Liver (tissue), 9 donors: Measurements from ENCODE around the gene AKIRIN1. TPM values are rescaled to one million over a fixed set of nuclear protein-coding genes. Genes with fewer than 3 reads are reported as not detected.

ENCODE experiments used
- DNase-seq: peaks from one replicate; pipeline ENCODE4 v3.0.0-alpha.2; 2017; ENCODE audit warnings: low spot score
- H3K27ac ChIP-seq, 2 donors: one replicate each; pipeline ENCODE4 v1.7.0; 2013; ENCODE audit warnings: inconsistent platforms in 2 of 2, low read length in 2 of 2, control low read depth in 1 of 2, low read depth in 1 of 2, mild to moderate bottlenecking in 1 of 2
- H3K27me3 ChIP-seq, 4 donors: one replicate each; pipeline versions ENCODE4 v1.6.1 to v1.7.0; 2013; ENCODE audit warnings: low read length in 3 of 4, inconsistent platforms in 1 of 4, mild to moderate bottlenecking in 1 of 4, moderate library complexity in 1 of 4; ENCODE audit not compliant: control insufficient read depth in 4 of 4, insufficient read depth in 4 of 4
- H3K36me3 ChIP-seq, 4 donors: one replicate each; pipeline versions ENCODE4 v1.6.1 to v1.7.0; 2013; ENCODE audit warnings: low read length in 3 of 4, mild to moderate bottlenecking in 3 of 4, low read depth in 1 of 4, moderate library complexity in 1 of 4; ENCODE audit not compliant: control insufficient read depth in 4 of 4, insufficient read depth in 3 of 4
- H3K4me1 ChIP-seq, 4 donors: one replicate each; pipeline versions ENCODE4 v1.6.1 to v1.7.0; 2013; ENCODE audit warnings: low read length in 3 of 4, mild to moderate bottlenecking in 3 of 4, moderate library complexity in 1 of 4; ENCODE audit not compliant: control insufficient read depth in 4 of 4, insufficient read depth in 4 of 4
- H3K4me3 ChIP-seq, 3 donors: one replicate each; pipeline versions ENCODE4 v1.6.1 to v1.7.0; 2013; ENCODE audit warnings: low read length in 3 of 3, control low read depth in 1 of 3, low read depth in 1 of 3, mild to moderate bottlenecking in 1 of 3
- H3K9ac ChIP-seq, 2 donors: one replicate each; pipeline ENCODE4 v1.7.0; 2013; ENCODE audit warnings: low read length in 2 of 2, mild to moderate bottlenecking in 2 of 2, moderate library complexity in 2 of 2, control low read depth in 1 of 2, low read depth in 1 of 2
- H3K9me3 ChIP-seq, 4 donors: one replicate each; pipeline versions ENCODE4 v1.6.1 to v1.7.0; 2013; ENCODE audit warnings: low read length in 3 of 4; ENCODE audit not compliant: control insufficient read depth in 4 of 4
- EGR1 ChIP-seq, 2 donors: IDR thresholded peaks; 2 replicates each; pipeline ENCODE4 v1.6.1; 2016 to 2018; ENCODE audit warnings: antibody characterized with exemption in 2 of 2, low read depth in 2 of 2
- FOXA1 ChIP-seq: IDR thresholded peaks from 2 replicates; pipeline ENCODE4 v1.6.1; 2016; ENCODE audit warnings: antibody characterized with exemption
- GABPA ChIP-seq, 2 donors: IDR thresholded peaks in 1 of 2; conservative IDR thresholded peaks in 1 of 2; 2 replicates each; pipeline ENCODE4 v1.6.1; 2016; ENCODE audit warnings: antibody characterized with exemption in 2 of 2, mild to moderate bottlenecking in 1 of 2, moderate library complexity in 1 of 2
- HNF4A ChIP-seq, 2 donors: conservative IDR thresholded peaks; 2 replicates each; pipeline ENCODE4 v1.6.1; 2016; ENCODE audit warnings: antibody characterized with exemption in 2 of 2, mild to moderate bottlenecking in 2 of 2
- JUND ChIP-seq, 2 donors: IDR thresholded peaks; 2 replicates each; pipeline ENCODE4 v1.6.1; 2016; ENCODE audit warnings: antibody characterized with exemption in 2 of 2
- NR2F2 ChIP-seq: IDR thresholded peaks from 2 replicates; pipeline ENCODE4 v1.6.1; 2016; ENCODE audit warnings: antibody characterized with exemption
- RAD21 ChIP-seq, 2 donors: IDR thresholded peaks; 2 replicates each; pipeline ENCODE4 v1.6.1; 2016; ENCODE audit warnings: antibody characterized with exemption in 2 of 2, mild to moderate bottlenecking in 2 of 2
- RXRA ChIP-seq, 2 donors: IDR thresholded peaks; 2 replicates each; pipeline ENCODE4 v1.6.1; 2017 to 2018; ENCODE audit warnings: antibody characterized with exemption in 2 of 2, mild to moderate bottlenecking in 1 of 2
- SP1 ChIP-seq: IDR thresholded peaks from 2 replicates; pipeline ENCODE4 v1.6.1; 2018; ENCODE audit warnings: antibody characterized with exemption, mild to moderate bottlenecking
- TAF1 ChIP-seq: conservative IDR thresholded peaks from 2 replicates; pipeline ENCODE4 v1.6.1; 2016; ENCODE audit warnings: antibody characterized with exemption, mild to moderate bottlenecking
- YY1 ChIP-seq: IDR thresholded peaks from 2 replicates; pipeline ENCODE4 v1.6.1; 2016; ENCODE audit warnings: antibody characterized with exemption, mild to moderate bottlenecking
- WGBS: extraction: QIAGEN DNeasy Blood & Tissue Kit; methylation state at CpG from one replicate; pipeline ENCODE4 v1.1.7; 2013; 5-methylcytosine and 5-hydroxymethylcytosine counted together
- polyA plus RNA-seq, 2 donors: library from polyadenylated mRNA; stranded (reverse) in 1 of 2; unstranded in 1 of 2; fragments of 200-250 nt in 1 of 2; fragments of >200 nt in 1 of 2; fragmentation: Nextera tagmentation in 1 of 2; extraction: Ambion mirVana in 1 of 2; gene quantifications; one replicate each; pipeline versions ENCODE4 v1.2.1 to v1.2.3, GENCODE V29; 2013 to 2015
- total RNA-seq, 2 donors: library from RNA; depleted of rRNA; stranded (reverse); fragments of >200 nt; gene quantifications; one replicate each; pipeline ENCODE4 v1.2.3, GENCODE V29; 2014
- TF ChIP-seq, protein P1 (sequence below): IDR thresholded peaks from 2 replicates; pipeline ENCODE4 v1.6.1; 2016; ENCODE audit warnings: antibody characterized with exemption
- TF ChIP-seq, protein P2 (sequence below): IDR thresholded peaks from 2 replicates; pipeline ENCODE4 v1.6.1; 2016; ENCODE audit warnings: antibody characterized with exemption
- TF ChIP-seq, protein P3 (sequence below): fragments of 150-350 bp; IDR thresholded peaks from 2 replicates; pipeline ENCODE4 v1.5.1; 2017; ENCODE audit warnings: improper control_type of control experiment, low read depth, low read length; ENCODE audit not compliant: missing input control
- TF ChIP-seq, protein P4 (sequence below): IDR thresholded peaks from 2 replicates; pipeline ENCODE4 v1.6.1; 2016; ENCODE audit warnings: antibody characterized with exemption
- donor health status: healthy.
- donor health status: healthy.
- donor health status: healthy.
- donor health status: healthy.
- donor health status: healthy.

The AKIRIN1 gene
- total and polyA plus RNA-seq, 4 donors: 18.2 to 52.4 (median 26.8) TPM

DNA sequence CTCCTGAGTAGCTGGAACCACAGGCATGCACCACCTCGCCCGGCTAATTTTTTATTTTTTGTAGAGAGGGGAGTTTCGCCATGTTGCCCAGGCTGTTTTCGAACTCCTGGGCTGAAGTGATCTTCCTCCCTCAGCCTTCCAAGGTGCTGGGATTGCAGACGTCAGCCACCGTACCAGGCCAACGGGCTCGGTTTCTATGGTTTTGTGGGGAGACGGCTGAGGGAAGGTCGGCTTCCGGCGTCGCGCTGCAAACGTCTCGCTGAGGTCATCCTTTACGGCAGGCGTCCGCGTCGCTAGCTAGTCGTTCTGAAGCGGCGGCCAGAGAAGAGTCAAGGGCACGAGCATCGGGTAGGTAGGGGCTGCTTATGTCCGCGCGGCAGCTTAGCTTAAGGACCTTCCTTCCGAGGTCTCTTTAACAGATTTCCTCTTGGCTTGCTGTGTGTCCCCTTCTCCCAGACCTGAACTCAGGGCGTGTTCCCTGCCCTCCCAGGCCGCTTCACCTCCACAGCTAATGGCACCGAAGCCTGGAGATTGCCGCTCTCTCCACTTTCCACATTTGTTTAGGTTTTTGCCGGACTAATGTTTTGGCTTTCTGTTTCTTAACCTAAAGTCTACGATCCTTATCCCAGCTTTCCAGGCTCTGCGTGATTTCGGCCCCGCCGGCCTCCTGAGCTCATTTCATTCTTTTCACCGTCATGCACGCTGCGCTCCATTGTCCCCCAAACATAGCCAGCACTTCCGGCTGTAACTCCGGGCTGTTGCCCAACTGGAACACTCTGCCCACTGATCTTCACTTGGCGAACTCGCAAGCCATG is 35.2 kb downstream of the AKIRIN1 start, which contains the start of gene NDUFS5:
TSS of gene NDUFS5 (plus strand) at position 300 of the 815 bp plus-strand sequence. CDS start 2,375 bp downstream, outside the sequence.
- TF ChIP-seq TAF1 (peak; percentile 88), RAD21 (IDR thresholded peaks at IDR 0.05) (peak in 1 of 2 donors; percentile 42), JUND (IDR thresholded peaks at IDR 0.05) (peak; percentile 66 to 87), HNF4A (conservative IDR thresholded peaks at IDR 0.05) (peak in 1 of 2 donors; percentile 11), RXRA (IDR thresholded peaks at IDR 0.05) (peak; percentile 3 to 13), GABPA (IDR thresholded peaks at IDR 0.05 in 1 of 2, conservative IDR thresholded peaks at IDR 0.05 in 1 of 2) (peak in 1 of 2 donors; percentile 82), EGR1 (IDR thresholded peaks at IDR 0.05; ENCODE audit: low read depth in 2 of 2) (no peak), NR2F2 (peak; percentile 45), SP1 (no peak), YY1 (peak; percentile 91)
- TF ChIP-seq, protein P1, sequence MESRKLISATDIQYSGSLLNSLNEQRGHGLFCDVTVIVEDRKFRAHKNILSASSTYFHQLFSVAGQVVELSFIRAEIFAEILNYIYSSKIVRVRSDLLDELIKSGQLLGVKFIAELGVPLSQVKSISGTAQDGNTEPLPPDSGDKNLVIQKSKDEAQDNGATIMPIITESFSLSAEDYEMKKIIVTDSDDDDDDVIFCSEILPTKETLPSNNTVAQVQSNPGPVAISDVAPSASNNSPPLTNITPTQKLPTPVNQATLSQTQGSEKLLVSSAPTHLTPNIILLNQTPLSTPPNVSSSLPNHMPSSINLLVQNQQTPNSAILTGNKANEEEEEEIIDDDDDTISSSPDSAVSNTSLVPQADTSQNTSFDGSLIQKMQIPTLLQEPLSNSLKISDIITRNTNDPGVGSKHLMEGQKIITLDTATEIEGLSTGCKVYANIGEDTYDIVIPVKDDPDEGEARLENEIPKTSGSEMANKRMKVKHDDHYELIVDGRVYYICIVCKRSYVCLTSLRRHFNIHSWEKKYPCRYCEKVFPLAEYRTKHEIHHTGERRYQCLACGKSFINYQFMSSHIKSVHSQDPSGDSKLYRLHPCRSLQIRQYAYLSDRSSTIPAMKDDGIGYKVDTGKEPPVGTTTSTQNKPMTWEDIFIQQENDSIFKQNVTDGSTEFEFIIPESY: peak; percentile 20
- TF ChIP-seq, protein P2, sequence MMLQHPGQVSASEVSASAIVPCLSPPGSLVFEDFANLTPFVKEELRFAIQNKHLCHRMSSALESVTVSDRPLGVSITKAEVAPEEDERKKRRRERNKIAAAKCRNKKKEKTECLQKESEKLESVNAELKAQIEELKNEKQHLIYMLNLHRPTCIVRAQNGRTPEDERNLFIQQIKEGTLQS: no peak
- TF ChIP-seq, protein P3, sequence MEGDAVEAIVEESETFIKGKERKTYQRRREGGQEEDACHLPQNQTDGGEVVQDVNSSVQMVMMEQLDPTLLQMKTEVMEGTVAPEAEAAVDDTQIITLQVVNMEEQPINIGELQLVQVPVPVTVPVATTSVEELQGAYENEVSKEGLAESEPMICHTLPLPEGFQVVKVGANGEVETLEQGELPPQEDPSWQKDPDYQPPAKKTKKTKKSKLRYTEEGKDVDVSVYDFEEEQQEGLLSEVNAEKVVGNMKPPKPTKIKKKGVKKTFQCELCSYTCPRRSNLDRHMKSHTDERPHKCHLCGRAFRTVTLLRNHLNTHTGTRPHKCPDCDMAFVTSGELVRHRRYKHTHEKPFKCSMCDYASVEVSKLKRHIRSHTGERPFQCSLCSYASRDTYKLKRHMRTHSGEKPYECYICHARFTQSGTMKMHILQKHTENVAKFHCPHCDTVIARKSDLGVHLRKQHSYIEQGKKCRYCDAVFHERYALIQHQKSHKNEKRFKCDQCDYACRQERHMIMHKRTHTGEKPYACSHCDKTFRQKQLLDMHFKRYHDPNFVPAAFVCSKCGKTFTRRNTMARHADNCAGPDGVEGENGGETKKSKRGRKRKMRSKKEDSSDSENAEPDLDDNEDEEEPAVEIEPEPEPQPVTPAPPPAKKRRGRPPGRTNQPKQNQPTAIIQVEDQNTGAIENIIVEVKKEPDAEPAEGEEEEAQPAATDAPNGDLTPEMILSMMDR: no peak
- TF ChIP-seq, protein P4, sequence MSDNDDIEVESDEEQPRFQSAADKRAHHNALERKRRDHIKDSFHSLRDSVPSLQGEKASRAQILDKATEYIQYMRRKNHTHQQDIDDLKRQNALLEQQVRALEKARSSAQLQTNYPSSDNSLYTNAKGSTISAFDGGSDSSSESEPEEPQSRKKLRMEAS: peak; percentile 55
- H3K4me3 ChIP-seq: peak within 1 kb of the TSS; percentile 56 to 96 (median 94)
- H3K9ac ChIP-seq: peak within 1 kb of the TSS; percentile 48 to 90
- peaks cover 3 to 19% (median 10%) of the 10 kb centered on the region in 4 donors for H3K36me3 ChIP-seq
- peaks cover 0 to 11% (median 5%) of the 10 kb centered on the region in 4 donors for H3K4me1 ChIP-seq
- H3K27ac ChIP-seq: peak within 1 kb of the TSS; percentile 82 to 97
- peak; percentile 80 for DNase-seq
- no peaks in the 10 kb centered on the region for H3K9me3 ChIP-seq
- under 1% methylated on average over 47 of the region's 47 CpGs for WGBS
- H3K27me3 ChIP-seq: no peaks in the 10 kb centered on the region

DNA sequence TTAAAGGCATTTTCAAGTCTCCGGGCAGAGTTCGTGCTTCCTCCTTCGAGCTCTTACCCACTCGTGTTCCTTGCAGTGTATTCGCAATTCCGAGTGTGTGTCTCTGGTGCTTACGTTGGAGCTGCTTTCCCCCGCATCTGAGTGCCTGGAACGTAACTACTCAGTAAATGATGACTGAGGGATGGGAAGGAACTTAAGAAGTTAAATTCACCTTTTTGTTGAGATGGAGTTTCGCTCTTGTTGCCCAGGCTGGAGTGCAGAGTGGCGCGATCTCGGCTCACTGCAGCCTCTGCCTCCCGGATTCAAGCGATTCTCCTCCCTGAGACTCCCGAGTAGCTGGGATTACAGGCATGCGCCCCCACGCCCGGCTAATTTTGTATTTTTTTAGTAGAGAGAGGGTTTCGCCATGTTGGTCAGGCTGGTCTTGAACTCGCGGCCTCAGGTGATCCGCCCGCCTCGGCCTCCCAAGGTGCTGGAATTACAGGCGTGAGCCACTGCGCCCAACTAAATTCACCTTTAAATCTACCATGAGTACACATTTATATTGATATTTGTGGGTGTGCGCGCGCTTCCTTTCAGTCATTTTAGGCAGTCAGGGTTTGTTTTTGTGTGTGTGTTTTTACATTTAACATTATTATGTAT is 35.9 kb downstream of the AKIRIN1 start:
- Histone ChIP-seq H3K27me3 (no peaks in the 10 kb centered on the region), H3K36me3 (peaks cover 3 to 23% (median 15%) of the 10 kb centered on the region in 4 donors), H3K4me3 (peak overlapping the region; percentile 56 to 96 (median 94)), H3K9me3 (no peaks in the 10 kb centered on the region), H3K27ac (peak overlapping the region; percentile 82 to 97), H3K9ac (peak overlapping the region; percentile 48 to 90), H3K4me1 (peaks cover 0 to 11% (median 5%) of the 10 kb centered on the region in 4 donors)
- no peak for TF ChIP-seq JUND (IDR thresholded peaks at IDR 0.05)
- TF ChIP-seq HNF4A (conservative IDR thresholded peaks at IDR 0.05): no peak
- TF ChIP-seq, protein P1: no peak
- TF ChIP-seq, protein P4: no peak
- no peak for TF ChIP-seq FOXA1
- no peak for TF ChIP-seq RAD21 (IDR thresholded peaks at IDR 0.05)
- TF ChIP-seq RXRA (IDR thresholded peaks at IDR 0.05): no peak
- TF ChIP-seq TAF1: no peak
- TF ChIP-seq, protein P2: no peak
- no peak for DNase-seq
- WGBS: 32% methylated on average over 30 of the region's 30 CpGs
